IMR-90 (cell line): ENCODE measurements around the gene HIVEP1. TPM values are rescaled to one million over a fixed set of nuclear protein-coding genes. Genes with fewer than 3 reads are reported as not detected.

Experiments used
- ATAC-seq: fragments of 200-7000 bp; cut with Tn5 transposase; 2 replicates; pipeline ENCODE4 v1.9.1; 2020; ENCODE audit warnings: low read depth, mild to moderate bottlenecking, moderate library complexity
- BruUV-seq: library from RNA; stranded (reverse); fragments of 400-500 nt; replicated peaks from 2 replicates; lab custom pipeline; 2021; lab: Mats Ljungman, UMichigan
- CTCF ChIA-PET: fragments of 300-600 bp; formaldehyde crosslinking; extraction: SDS; loops from one replicate; lab custom pipeline; 2021; ENCODE audit warnings: antibody characterized with exemption; lab: Yijun Ruan, JAX
- POLR2A ChIA-PET: fragments of 300-600 bp; sonication (Branson Sonifier 250); formaldehyde crosslinking; loops from one replicate; lab custom pipeline; 2022; ENCODE audit warnings: antibody characterized with exemption; ENCODE audit not compliant: unreplicated experiment; lab: Charles Lee
- DNase-seq: peaks from one replicate; pipeline ENCODE4 v3.0.0; 2013
- H2AFZ ChIP-seq: replicated peaks from 2 replicates; pipeline ENCODE3; 2013; ENCODE audit warnings: low read length, mild to moderate bottlenecking; ENCODE audit not compliant: poor library complexity
- H2AK5ac ChIP-seq: 2 replicates; pipeline ENCODE4 v1.6.1; 2013; ENCODE audit warnings: low read depth, low read length, inconsistent platforms
- H2AK9ac ChIP-seq: replicated peaks from 2 replicates; pipeline ENCODE3; 2013; ENCODE audit warnings: mild to moderate bottlenecking, low read depth, low read length, moderate library complexity; ENCODE audit not compliant: poor library complexity
- H2BK120ac ChIP-seq: 2 replicates; pipeline ENCODE4 v1.6.1; 2013; ENCODE audit warnings: low read depth, low read length, inconsistent platforms
- H2BK15ac ChIP-seq: 3 replicates; pipeline ENCODE4 v1.6.1; 2013; ENCODE audit warnings: low read depth, low read length, inconsistent platforms
- H2BK20ac ChIP-seq: 2 replicates; pipeline ENCODE4 v1.6.1; 2013; ENCODE audit warnings: low read depth, mild to moderate bottlenecking, inconsistent platforms, low read length, moderate library complexity
- H2BK5ac ChIP-seq: 2 replicates; pipeline ENCODE4 v1.6.1; 2013; ENCODE audit warnings: mild to moderate bottlenecking, low read depth, low read length, inconsistent platforms; ENCODE audit not compliant: poor library complexity, severe bottlenecking
- H3K14ac ChIP-seq: replicated peaks from 2 replicates; pipeline ENCODE4 v1.6.1; 2013; ENCODE audit warnings: low read depth, low read length, inconsistent platforms
- H3K18ac ChIP-seq: 2 replicates; pipeline ENCODE4 v1.6.1; 2013; ENCODE audit warnings: low read depth, low read length, control low read depth
- H3K23ac ChIP-seq: 2 replicates; pipeline ENCODE4 v1.6.1; 2013; ENCODE audit warnings: low read depth, low read length, inconsistent platforms
- H3K27ac ChIP-seq: 2 replicates; pipeline ENCODE4 v1.5.1; 2013; ENCODE audit warnings: mild to moderate bottlenecking, control low read depth, low read length; ENCODE audit not compliant: insufficient read depth
- H3K27me3 ChIP-seq: 2 replicates; pipeline ENCODE4 v1.6.1; 2013; ENCODE audit warnings: low read length; ENCODE audit not compliant: control insufficient read depth, insufficient read depth
- H3K36me3 ChIP-seq: 2 replicates; pipeline ENCODE4 v1.6.1; 2013; ENCODE audit warnings: low read length, mixed read lengths; ENCODE audit not compliant: control insufficient read depth, insufficient read depth
- H3K4ac ChIP-seq: 2 replicates; pipeline ENCODE4 v1.6.1; 2013; ENCODE audit warnings: low read depth, low read length, inconsistent platforms
- H3K4me1 ChIP-seq: 2 replicates; pipeline ENCODE4 v1.6.1; 2013; ENCODE audit warnings: low read length, mixed read lengths; ENCODE audit not compliant: control insufficient read depth, insufficient read depth
- H3K4me2 ChIP-seq: 2 replicates; pipeline ENCODE4 v1.6.1; 2013; ENCODE audit warnings: low read depth, mild to moderate bottlenecking, control low read depth, low read length, moderate library complexity
- H3K4me3 ChIP-seq: 2 replicates; pipeline ENCODE4 v1.5.1; 2013; ENCODE audit warnings: low read depth, mild to moderate bottlenecking, control low read depth, low read length, moderate library complexity; ENCODE audit not compliant: insufficient read depth
- H3K56ac ChIP-seq: 2 replicates; pipeline ENCODE4 v1.6.1; 2013; ENCODE audit warnings: low read length, inconsistent platforms; ENCODE audit not compliant: insufficient read depth; ENCODE audit errors: extremely low read depth
- H3K79me1 ChIP-seq, 2 experiments: 2 replicates each; pipeline ENCODE4 v1.6.1; 2013; ENCODE audit warnings: low read length in 2 of 2, inconsistent platforms in 1 of 2, low read depth in 1 of 2
- H3K9ac ChIP-seq: 2 replicates; pipeline ENCODE4 v1.6.1; 2013; ENCODE audit warnings: low read depth, low read length, control low read depth
- H3K9me1 ChIP-seq: 2 replicates; pipeline ENCODE4 v1.6.1; 2013; ENCODE audit warnings: low read length, inconsistent platforms; ENCODE audit not compliant: insufficient read depth
- H3K9me3 ChIP-seq: 2 replicates; pipeline ENCODE4 v1.6.1; 2013; ENCODE audit warnings: low read length; ENCODE audit not compliant: control insufficient read depth, insufficient read depth
- H4K20me1 ChIP-seq: 2 replicates; pipeline ENCODE4 v1.6.1; 2013; ENCODE audit warnings: low read length, inconsistent platforms; ENCODE audit not compliant: insufficient read depth
- H4K5ac ChIP-seq: 2 replicates; pipeline ENCODE4 v1.6.1; 2013; ENCODE audit warnings: mild to moderate bottlenecking, low read depth, low read length, control low read depth
- H4K8ac ChIP-seq, 2 experiments: 2 replicates each; pipeline ENCODE4 v1.6.1; 2013; ENCODE audit warnings: low read depth in 2 of 2, low read length in 2 of 2, control low read depth in 1 of 2, inconsistent platforms in 1 of 2
- H4K91ac ChIP-seq: 2 replicates; pipeline ENCODE4 v1.6.1; 2013; ENCODE audit warnings: low read depth, low read length, inconsistent platforms; ENCODE audit not compliant: insufficient read depth
- BHLHE40 ChIP-seq: fragments of 150-350 bp; IDR thresholded peaks from 2 replicates; pipeline ENCODE4 v1.6.1; 2016; ENCODE audit warnings: mild to moderate bottlenecking, low read depth, low read length
- CEBPB ChIP-seq: IDR thresholded peaks from 2 replicates; pipeline ENCODE4 v1.6.1; 2012; ENCODE audit warnings: low read depth, low read length, improper control_type of control experiment
- CHD1 ChIP-seq: IDR thresholded peaks from 2 replicates; pipeline ENCODE4 v1.6.1; 2012; ENCODE audit warnings: low read depth, low read length, improper control_type of control experiment
- FOS ChIP-seq: fragments of 150-350 bp; IDR thresholded peaks from 2 replicates; pipeline ENCODE4 v1.6.1; 2016; ENCODE audit warnings: low read depth, low read length
- MAZ ChIP-seq: IDR thresholded peaks from 2 replicates; pipeline ENCODE4 v1.6.1; 2012; ENCODE audit warnings: low read depth, mild to moderate bottlenecking, low read length, improper control_type of control experiment, moderate library complexity, borderline replicate concordance
- NFE2L2 ChIP-seq: fragments of 150-350 bp; IDR thresholded peaks from 2 replicates; pipeline ENCODE4 v1.6.1; 2016; ENCODE audit warnings: low read depth, mild to moderate bottlenecking, low read length
- POLR2A ChIP-seq: IDR thresholded peaks from 2 replicates; pipeline ENCODE4 v1.6.1; 2012; ENCODE audit warnings: mild to moderate bottlenecking, low read depth, low read length
- RCOR1 ChIP-seq: IDR thresholded peaks from 2 replicates; pipeline ENCODE4 v1.6.1; 2012; ENCODE audit warnings: mild to moderate bottlenecking, low read length, improper control_type of control experiment; ENCODE audit not compliant: insufficient replicate concordance
- SMC3 ChIP-seq: fragments of 150-350 bp; IDR thresholded peaks from 2 replicates; pipeline ENCODE4 v1.6.1; 2016; ENCODE audit warnings: low read depth, mild to moderate bottlenecking, antibody characterized with exemption, low read length, moderate library complexity
- USF2 ChIP-seq: fragments of 150-350 bp; IDR thresholded peaks from 2 replicates; pipeline ENCODE4 v1.6.1; 2017; ENCODE audit warnings: mild to moderate bottlenecking, antibody characterized with exemption, low read length, low read depth
- WGBS, 2 experiments: methylation state at CpG; one replicate each; pipeline versions ENCODE4 v1.1.5 to v1.1.7; 2013; ENCODE audit warnings: missing lambda C conversion rate in 2 of 2; ENCODE audit not compliant: insufficient read length in 1 of 2; ENCODE audit errors: extremely low coverage in 2 of 2; 5-methylcytosine and 5-hydroxymethylcytosine counted together
- dilution Hi-C: fragments of 300-500 bp; cut with HindIII; formaldehyde crosslinking; loops from one replicate; pipeline ENCODE4 v1.14.3; 2018; ENCODE audit warnings: low sequenced_read_pairs; ENCODE audit not compliant: unreplicated experiment
- in situ Hi-C: fragments of 300-500 bp; cut with MboI; formaldehyde crosslinking; loops from 3 replicates; pipeline ENCODE4 v1.14.3; 2019; ENCODE audit warnings: low sequenced_read_pairs, inconsistent platforms, mixed read lengths
- intact Hi-C: fragments of 100-400 bp; cut with micrococcal nuclease; formaldehyde crosslinking; loops from 2 replicates; pipeline ENCODE4 v1.10.0; 2022
- polyA plus RNA-seq, 3 experiments: library from polyadenylated mRNA; depleted of rRNA; stranded (reverse); fragments of >200 nt; gene quantifications; 2 replicates each; pipeline ENCODE4 v1.2.3, GENCODE V29; 2012; ENCODE audit warnings: low replicate concordance in 1 of 3
- total RNA-seq: library from RNA; depleted of rRNA; stranded (reverse); fragments of >200 nt; gene quantifications from 2 replicates; pipeline ENCODE4 v1.2.3, GENCODE V29; 2012

Gene HIVEP1
- total and polyA plus RNA-seq, 2 of the 4 experiments (the other 2 are of a cell fraction): 13.0 to 17.2 TPM

- no peak overlapping the region for H3K23ac ChIP-seq
- H3K4me3 ChIP-seq: no peak overlapping the region
- no peak overlapping the region for H2BK120ac ChIP-seq
- ChIA-PET POLR2A (no interaction called here), CTCF (no interaction called here)
- H3K18ac ChIP-seq: no peak overlapping the region
- H3K9ac ChIP-seq: no peak overlapping the region
- WGBS, 2 experiments: no CpG with 5 or more reads among the region's 3 CpGs
- no peak overlapping the region for H2BK15ac ChIP-seq
- H3K36me3 ChIP-seq: peaks cover 20% of the 10 kb centered on the region
- no peak overlapping the region for H3K27ac ChIP-seq
- in situ Hi-C loops (no loop called here), intact Hi-C loops (no loop called here), dilution Hi-C loops (no loop called here)
- H3K4ac ChIP-seq: no peak overlapping the region
- H3K4me2 ChIP-seq: no peak overlapping the region
- BruUV-seq: no TSS peak
- no peak overlapping the region for H4K5ac ChIP-seq
- no peaks in the 10 kb centered on the region; the same call in 1 of the 2 replicates for H3K9me3 ChIP-seq
- H3K27me3 ChIP-seq: no peaks in the 10 kb centered on the region
- H2AK5ac ChIP-seq: no peak overlapping the region
- H2AFZ ChIP-seq: no peak overlapping the region
- no peak overlapping the region for H2AK9ac ChIP-seq
- H4K8ac ChIP-seq: no peak overlapping the region
- H3K14ac ChIP-seq: no peak overlapping the region
- TF ChIP-seq NFE2L2 (no peak), CHD1 (no peak), SMC3 (no peak), CEBPB (no peak), RCOR1 (no peak), FOS (no peak), MAZ (no peak), POLR2A (no peak), BHLHE40 (no peak), USF2 (no peak)
- no peak overlapping the region for H2BK20ac ChIP-seq
- H4K20me1 ChIP-seq: no peaks in the 10 kb centered on the region
- ATAC-seq: no peak
- H4K91ac ChIP-seq: no peak overlapping the region
- H2BK5ac ChIP-seq: no peak overlapping the region
- DNase-seq: no peak
- H3K9me1 ChIP-seq: peaks cover 16% of the 10 kb centered on the region
- H3K56ac ChIP-seq: no peak overlapping the region
- H3K79me1 ChIP-seq: peaks cover 6 to 41% of the 10 kb centered on the region in 2 experiments; a peak in 3 of 4 replicates
- peaks cover 4% of the 10 kb centered on the region for H3K4me1 ChIP-seq
Observed at GRCh38 chr6:12116978-12117377, 104.9 kb downstream of the HIVEP1 start.
